Stimulated activated naive CD4-positive, alpha-beta T cell treated with Interleukin-2 at 50 U/mL for 16 hours (primary cell): ENCODE measurements around the gene SLC9A2.

Experiments used
- DNase-seq: peaks from one replicate; lab custom pipeline; 2025; lab: John Stamatoyannopoulos, UW

SLC9A2 gene, protein sequence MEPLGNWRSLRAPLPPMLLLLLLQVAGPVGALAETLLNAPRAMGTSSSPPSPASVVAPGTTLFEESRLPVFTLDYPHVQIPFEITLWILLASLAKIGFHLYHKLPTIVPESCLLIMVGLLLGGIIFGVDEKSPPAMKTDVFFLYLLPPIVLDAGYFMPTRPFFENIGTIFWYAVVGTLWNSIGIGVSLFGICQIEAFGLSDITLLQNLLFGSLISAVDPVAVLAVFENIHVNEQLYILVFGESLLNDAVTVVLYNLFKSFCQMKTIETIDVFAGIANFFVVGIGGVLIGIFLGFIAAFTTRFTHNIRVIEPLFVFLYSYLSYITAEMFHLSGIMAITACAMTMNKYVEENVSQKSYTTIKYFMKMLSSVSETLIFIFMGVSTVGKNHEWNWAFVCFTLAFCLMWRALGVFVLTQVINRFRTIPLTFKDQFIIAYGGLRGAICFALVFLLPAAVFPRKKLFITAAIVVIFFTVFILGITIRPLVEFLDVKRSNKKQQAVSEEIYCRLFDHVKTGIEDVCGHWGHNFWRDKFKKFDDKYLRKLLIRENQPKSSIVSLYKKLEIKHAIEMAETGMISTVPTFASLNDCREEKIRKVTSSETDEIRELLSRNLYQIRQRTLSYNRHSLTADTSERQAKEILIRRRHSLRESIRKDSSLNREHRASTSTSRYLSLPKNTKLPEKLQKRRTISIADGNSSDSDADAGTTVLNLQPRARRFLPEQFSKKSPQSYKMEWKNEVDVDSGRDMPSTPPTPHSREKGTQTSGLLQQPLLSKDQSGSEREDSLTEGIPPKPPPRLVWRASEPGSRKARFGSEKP

DNA sequence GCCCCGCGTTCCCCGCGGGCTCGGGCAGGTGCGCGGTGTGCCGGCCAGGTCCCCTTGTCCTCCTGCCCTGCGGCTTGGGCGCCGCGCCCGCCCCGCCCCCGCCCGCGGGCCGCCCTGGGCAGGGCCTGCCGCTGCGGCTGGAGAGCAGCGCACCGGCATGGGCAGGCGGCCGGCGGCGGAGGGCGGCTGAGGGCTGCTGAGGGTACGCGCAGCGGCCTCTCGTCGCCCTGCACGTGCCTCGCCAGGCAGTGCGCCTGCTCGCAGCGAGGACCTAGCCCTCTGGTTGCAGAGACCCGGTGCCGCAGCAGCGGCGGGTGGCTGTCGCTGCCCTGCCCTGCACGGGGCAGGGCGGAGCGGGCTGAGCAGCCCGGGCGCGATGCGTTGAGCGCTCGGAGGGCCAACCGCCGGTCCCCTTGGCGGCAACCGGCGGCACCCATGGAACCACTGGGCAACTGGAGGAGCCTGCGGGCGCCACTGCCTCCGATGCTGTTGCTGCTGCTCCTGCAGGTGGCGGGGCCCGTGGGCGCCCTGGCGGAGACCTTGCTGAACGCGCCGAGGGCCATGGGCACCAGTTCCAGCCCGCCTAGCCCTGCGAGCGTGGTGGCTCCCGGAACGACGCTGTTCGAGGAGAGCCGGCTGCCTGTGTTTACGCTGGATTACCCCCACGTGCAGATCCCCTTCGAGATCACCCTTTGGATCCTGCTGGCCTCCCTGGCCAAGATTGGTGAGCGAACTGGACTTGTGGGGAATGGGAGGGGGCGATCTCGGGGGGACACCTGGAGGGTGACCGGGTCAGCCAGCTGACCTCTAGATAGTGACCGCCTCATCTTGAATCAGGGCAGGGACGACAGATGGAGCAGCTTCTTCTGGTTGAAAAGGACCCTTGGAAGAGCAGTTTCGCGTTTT is at the start of gene SLC9A2:
TSS of gene SLC9A2 (plus strand) at position 140 of the 906 bp plus-strand sequence. CDS start at position 436, 296 bp downstream.
- DNase-seq, result no peak

DNA sequence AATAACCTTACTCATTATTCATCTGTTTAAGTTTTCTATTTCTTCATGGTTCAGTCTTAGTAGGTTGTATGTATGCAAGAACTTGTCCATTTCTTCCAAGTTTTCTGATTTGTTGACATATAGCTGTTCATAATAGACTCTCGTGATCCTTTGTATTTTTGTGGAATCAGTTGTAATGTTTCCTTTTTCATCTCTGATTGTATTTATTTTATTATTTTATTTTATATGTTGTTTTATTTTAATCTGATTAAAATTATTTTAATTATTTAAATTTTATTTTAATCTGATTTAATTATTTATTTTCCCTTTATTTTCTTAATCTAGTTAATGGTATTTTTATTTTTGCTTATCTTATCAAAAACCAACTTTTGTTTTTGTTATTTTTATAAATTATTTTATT is 43.5 kb upstream of the SLC9A2 start:
- DNase-seq, result no peak

DNA sequence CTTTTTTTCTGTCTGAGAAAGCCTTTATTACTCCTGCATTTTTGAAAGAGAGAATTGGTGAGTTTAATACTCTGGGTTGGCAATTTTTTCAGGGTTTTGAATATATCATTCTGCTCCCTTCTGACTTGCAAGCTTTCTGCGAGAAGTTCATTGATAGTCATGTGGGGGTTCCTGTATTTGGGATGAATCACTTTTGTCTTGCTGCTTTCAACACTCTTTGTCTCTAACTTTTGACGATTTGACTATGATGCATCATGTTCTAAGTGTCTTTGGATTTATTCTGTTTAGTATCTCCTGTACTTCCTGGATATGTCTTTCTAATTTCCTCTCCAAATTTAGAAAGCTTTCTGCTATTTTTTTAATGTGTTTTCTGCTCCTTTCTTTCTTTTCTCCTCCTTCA is 41.0 kb upstream of the SLC9A2 start:
- no peak for DNase-seq

DNA sequence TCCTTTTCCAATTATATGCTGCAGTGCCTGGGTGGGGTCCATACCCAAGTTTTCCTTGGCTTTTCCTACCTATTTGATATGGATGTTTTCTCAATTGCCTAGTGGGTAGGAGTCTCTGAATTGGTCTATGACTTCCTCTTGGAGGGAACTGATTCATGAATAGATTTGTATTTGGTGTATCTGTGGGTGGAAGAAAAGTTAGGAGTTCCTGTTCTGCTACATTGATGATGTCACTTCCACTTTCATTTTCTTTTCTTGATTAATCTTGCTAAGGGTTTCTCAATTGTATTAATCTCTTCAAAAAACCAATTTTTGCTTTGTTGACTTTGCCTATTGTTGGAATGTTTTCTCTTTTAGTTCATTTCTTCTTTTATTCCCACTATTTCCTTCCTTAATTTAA is 37.4 kb upstream of the SLC9A2 start:
- DNase-seq, result no peak

DNA sequence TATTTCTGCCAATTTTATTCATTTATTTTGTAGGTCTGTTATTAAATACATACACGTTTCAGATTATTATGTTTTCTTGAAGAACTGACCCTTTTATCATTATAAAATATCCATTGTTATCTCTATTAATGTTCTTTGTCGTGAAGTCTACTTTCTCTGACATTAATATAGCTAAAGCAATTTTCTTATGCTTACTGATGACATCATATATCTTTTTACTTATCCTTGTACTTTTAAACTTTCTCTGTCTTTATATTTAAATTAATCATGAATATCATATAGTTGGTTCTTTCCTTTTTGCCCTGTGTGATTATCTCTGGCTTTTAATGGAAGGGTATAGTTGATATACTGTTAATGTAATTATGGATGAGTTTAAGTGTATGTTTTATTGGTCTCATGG is 36.5 kb upstream of the SLC9A2 start:
- no peak for DNase-seq

DNA sequence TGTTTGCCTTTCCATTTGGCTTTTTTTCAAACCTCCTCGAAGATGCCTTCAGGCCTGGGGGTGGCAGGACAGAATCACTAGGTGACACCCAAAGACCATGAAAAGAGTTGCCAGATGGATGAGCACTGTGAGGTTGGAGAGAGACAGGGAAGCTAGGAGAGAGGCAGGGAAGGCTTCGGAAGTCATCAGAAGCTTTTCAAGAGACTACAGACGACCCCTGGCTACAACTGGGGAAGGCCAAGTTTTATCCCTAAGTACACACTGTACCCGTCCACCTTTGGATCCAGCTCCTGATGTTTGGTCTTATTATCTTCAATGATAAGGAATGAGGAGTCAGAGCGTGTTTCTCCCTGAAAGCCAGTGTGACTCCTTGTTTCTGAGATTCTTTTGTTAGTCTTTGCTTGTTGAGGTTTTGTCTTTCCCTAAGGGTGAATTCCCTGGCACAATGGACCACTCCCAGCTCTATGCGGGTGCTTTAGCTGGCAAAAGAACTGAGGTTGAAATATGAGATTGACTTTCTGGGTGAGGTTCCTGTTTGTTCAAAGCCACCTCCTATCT is 33.4 kb upstream of the SLC9A2 start:
- DNase-seq, result no peak

DNA sequence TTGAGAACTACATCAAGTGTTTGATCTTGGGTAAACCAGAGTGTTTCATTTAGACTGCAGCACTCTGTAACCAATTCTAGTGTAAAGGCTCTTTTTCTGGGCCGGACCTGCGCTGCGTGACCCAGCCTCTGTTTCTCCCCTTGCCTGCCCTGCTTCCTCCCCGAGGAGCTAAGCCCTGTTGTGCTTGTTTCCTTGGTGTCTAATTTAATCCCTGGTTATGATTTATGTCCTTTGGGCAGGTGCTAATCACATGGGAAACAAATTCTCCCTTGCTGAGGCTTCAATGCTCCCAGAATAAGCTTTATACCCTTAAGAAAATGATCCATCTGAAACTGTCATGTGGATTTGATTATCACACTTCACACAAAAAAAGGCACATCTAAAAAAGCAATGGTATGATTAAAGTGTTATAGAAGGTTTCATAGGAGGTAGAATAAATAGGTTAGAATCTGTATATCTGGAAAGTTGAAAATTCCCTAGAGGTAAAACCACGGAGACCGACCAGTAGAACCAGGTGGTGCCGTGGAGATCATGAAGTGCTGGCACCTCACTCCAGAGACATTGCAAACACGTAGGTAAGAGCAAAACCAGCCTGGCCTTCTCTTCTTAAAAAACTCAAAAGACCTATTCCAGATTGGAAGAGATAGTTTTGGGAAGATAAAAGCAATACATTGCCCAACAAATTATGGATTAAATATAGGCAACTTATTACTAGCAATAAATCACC is 31.0 kb upstream of the SLC9A2 start:
- DNase-seq, result no peak

DNA sequence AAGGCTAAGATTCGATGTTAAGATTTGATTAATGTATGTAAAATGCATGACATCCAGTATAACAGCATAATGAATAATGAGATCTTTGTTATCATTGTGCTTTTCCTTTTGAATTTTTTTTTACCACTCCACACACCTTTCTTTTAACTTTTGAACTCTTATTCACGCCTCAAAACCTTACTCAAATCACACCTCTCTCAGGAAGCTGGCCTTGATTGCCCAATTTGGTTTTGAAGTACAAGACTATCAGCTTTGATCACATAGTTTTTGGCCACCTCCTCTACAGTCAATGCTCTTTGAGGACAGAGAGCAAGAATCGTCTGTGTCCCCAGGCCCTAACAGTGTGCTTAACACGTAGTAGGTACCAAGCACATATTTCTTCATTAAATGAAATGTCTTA is 29.9 kb upstream of the SLC9A2 start:
- no peak for DNase-seq

DNA sequence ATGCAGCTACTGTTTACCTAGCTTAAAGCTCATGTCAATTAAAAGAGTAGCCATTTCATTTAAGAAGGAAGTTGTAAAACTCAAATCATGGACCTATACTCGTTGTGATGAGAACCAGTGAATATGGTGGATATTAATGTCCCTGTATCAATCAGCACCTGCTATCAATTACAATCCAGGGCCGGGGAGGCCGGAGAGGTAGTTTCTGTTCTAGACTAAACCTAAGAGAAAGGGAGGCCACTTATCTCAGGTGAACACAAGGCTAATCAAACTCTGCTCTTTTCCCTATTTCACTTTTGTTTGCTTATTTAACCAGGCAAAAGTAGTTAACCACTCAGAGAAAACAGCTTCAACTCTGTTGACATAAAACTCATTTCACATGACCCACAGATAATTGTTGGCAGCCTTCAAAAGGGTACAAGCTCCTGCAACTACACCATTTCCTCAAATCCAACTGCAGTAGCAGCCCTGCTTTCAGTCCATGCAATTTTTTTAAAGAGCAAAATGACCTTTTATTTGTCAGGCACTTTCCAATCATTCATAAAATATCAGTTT is 27.8 kb upstream of the SLC9A2 start:
- DNase-seq, result no peak

DNA sequence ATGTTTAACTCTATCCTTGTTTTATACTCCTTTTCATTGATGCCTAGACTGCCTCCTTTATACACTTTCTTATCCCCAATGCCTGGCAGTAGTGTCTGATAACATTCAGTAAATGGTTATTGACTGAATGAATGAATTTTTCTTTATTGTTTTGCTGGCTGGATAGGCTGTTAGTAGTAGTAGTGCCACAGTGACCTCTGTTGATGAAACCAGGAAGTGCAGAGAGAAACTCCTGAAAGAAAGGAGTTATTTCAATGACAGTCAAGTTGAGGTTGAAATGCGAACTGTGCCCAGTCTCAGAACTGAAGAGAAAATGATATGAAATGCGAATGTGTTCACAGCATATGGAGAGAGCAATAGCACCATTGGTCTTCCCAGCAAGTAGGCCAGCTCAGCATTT is 26.8 kb upstream of the SLC9A2 start:
- no peak for DNase-seq

DNA sequence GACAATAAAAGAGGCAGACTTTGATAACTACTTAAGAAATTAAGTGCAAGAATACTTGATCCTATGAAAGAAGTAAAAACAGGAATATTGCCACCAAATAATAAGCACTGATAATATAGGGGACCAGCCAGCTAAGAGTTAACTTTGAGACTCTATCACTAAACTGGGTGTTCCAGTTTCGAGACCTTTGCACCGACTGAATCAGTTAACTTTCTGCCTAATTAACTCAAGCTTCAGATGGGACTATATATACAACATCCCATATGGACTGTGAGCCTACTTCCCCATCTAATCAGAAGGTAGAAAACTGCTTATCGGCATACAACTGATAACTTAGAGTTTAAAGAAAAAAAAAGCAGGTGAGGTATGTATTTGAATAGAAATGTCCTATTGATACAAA is 25.8 kb upstream of the SLC9A2 start:
- DNase-seq, result no peak

DNA sequence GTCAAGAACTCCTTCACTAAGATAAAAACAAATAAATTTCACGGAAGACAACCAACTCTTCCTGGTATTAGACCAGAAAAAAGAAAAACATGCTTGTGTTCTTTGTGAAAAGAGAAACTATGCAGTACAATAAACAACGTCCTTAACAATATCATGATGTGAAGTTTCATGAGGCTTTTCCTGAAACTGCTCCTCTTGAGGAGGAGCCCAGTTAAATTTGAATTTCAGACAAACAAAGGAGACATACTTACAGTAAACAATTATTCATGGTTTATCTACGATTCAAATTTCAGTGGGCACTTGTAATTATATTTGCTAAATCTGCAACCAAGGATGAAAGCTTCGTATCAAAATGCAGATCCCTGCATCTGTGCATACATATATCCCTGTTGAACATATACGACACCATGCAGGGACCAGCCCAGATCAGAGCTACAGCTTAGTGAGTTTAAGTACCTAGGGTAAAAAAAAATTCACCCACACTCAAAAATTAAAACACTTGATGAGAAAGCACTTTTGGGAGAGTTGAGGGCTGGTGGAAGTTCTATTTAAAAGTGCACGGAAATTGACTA is 24.8 kb upstream of the SLC9A2 start:
- DNase-seq, result no peak

DNA sequence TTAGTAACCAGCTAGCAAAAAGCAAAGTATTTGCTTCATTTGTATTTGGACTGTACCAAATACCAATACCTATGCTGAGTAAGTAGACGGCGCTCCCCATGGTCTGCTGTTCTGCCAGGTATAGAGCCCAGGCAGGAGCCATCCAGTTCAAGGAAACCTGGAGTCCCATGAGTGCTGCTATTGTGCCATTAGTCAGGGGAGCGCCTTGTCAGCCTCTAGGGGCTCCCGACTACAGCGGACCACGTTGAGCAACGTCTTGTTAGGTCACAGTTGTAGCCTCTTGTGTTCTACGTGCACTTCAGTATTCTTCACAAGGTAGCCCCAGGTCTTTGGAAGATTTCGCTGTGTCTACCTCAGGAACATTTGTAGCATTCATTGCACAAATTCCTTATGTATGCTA is 21.6 kb upstream of the SLC9A2 start:
- no peak for DNase-seq

DNA sequence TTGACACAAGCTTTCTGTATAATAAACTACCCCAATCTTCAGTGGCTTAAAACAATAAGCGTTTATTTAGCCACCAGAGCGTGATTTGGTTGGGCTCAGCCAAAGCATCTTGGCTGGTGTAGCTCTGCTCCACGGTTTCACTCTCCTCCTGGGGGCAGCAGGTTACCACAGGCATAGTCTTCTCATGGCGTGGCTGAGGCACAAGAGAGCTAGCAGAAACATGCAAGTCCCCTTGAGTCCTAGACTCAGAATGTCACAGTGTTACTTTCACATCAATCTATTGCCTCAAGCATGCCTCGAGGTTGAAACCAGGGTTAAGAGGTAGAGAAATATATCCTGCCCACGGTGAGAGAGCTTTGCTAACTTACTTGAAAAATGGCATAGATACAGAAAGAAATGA is 19.9 kb upstream of the SLC9A2 start:
- DNase-seq, result no peak

DNA sequence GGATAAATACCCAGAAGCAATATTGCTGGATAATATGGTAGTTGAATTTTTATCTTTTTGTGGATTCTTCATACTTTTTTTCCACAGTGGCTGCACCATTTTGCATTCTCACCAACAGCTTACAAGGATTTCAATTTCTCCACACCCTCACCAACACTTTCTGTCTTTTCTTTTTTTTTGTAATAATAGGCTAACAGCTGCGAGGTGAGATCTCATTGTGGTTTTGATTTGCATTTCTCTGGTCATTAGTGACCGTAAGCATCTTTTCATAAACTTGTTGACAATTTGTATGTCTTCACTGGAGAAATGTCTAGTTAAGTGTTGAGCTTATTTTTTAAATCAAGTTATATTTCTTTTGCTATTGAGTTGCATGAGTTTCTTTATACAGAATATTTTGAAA is 17.6 kb upstream of the SLC9A2 start:
- DNase-seq, result no peak

DNA sequence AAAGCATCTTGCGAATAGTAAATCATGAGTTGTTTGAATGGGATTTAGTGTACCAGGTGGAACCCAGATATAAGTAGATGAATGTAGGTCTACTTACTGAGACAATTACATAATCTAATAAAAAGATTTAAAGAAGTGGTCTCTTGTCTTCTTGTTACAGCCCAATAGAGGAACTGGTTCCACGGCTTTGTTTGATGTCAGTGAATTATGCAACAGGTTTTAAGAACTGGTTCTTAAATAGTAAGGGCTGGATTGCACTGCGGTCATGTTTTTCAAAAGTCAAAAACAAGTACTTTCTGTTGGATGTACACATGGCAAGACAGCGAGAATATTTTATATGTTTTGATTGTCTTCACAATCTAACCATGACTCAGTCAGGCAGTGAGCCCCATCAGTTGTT is 15.4 kb upstream of the SLC9A2 start:
- DNase-seq, result no peak

DNA sequence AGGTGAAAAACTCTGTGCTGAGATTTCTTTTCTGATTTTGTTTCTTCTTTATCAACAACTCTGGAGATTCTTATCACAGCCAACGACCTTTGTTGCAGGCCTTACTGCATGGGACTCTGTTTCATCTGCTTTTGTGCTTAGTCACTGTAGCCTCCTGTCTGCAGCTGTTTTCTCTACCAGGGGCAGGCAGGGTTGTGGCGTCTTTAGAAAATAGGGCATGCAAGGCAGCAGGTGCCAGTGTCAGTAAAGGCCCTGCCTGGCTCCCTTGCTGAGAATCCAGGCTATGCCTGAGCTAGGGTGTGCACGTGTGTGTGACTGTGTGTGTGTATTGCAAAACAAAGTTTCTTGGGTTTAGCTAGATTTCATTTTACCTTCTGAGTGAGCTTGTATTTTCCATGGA is 14.6 kb upstream of the SLC9A2 start:
- no peak for DNase-seq

DNA sequence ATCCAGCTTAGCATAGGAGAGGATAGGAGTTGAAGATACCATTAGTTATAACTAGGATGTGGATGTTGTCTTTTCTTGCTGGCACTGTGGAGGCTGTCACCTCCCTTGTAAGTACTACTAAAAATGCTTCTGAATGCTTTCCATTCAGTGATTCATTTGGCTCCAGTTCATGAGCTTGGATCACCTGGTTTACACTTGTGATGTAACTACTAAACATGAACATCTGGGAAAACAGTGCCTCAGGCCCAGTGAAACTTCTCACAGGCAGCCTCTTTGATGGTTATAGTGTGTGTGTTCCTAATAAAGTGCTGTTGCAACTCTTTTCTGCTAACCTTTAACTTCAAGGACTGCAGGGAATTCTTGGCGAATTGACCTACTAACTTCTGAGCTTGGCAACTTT is 13.0 kb upstream of the SLC9A2 start:
- no peak for DNase-seq

DNA sequence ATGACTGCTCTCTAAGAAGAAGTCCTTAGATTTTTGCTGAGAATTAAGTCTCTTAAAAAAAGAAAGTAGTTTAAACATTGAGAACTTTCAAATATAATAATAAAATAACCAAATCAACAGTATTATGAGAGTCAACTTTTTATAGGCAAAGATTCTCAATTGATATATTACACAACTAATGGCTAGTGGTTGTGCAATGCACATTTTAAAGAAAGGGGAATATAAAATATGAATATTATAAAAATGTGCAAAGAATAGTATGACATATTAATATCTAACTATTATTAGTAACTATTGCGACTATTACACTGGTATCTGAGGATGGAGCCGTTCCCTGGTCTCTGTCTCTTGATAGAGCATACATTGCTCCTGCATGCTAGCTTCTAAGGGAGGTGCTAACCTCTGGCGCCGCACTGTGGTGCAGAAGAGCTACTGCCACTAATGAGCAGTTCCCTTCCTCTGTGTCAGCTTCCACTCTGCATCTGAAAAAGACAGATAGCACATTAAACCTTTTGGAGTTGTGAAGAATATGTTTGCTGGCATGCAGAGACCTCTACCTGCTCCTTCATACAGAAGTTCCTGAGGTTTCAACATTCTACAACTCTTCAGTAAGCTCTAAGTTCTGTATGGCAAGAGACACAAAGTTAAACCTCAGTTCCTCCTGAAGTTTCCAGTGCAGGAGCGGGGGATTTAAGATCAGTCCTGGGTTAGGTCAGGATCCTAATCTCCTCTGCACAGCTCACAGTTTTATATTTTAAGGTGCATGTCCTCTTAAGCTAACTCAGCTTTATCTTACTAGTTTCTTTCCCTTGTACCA is 3.5 kb upstream of the SLC9A2 start:
- peak; percentile 7 for DNase-seq
